NCI-H1930 (cell line): ENCODE measurements around the gene OR2K2.
"Not testable (repeated sequence)": the region's sequence is repeated elsewhere in the genome, so short reads cannot be mapped to it uniquely, and the experiment has no call there.

Source experiments
- DNase-seq, 2 experiments: peaks; one replicate each; lab custom pipeline; 2025; lab: John Stamatoyannopoulos, UW

Gene OR2K2, protein sequence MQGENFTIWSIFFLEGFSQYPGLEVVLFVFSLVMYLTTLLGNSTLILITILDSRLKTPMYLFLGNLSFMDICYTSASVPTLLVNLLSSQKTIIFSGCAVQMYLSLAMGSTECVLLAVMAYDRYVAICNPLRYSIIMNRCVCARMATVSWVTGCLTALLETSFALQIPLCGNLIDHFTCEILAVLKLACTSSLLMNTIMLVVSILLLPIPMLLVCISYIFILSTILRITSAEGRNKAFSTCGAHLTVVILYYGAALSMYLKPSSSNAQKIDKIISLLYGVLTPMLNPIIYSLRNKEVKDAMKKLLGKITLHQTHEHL

DNA sequence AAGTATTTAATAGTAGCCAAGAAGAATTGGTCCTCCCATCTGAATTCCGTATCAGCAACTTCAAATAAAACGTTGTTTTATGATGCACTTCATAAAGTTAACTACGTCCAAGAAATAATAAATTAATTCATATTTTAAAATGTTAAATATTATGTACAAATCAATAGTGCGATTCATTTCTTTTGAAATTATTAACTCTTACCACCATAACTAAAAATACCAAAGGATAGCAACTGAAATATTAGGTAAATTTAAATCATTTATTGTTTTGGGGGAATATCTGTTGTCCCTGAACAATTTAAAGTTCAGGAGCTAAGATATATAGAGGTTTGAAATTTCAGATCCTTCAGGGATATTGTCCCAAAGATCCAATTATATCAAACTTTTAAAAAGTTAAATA lies at the start of gene OR2K2:
TSS of gene OR2K2 (minus strand) at position 101 of the 400 bp plus-strand sequence. CDS start 1,791 bp downstream, outside the sequence.
- DNase-seq, result no peak

DNA sequence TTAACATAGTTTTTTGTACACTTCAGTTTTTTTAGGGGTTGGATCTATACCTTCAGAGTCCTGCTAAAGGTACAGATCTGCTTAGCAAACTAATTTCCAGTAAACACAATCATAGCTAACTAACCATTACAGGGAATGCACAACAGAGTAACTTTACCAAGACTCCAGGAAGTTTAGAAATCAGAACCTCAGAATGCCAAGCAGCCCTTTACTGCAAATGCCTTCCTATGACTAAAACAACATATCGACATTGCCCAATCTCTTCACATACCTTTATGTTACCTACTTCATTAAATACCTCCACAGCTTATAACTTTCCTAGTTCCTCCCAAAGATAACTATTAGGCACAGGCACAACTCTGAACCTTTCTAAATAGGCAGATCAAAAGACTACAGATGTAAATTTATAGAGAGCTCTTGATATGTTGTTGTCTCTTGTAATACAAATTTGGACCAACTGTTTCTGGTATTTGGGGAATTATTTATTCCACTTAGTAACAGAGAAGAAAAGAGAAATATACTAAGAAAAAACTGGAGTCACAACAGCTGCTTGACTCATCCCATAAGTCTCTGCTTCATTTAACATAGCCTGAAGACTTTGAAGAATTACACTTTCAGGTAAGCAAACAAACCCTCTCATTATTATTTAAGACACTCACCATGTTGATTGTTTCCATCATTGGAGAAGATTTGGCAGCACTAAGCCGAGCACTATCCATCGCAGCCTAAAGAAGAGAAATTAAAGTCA lies 46.0 kb upstream of the OR2K2 start:
- DNase-seq, result no peak

DNA sequence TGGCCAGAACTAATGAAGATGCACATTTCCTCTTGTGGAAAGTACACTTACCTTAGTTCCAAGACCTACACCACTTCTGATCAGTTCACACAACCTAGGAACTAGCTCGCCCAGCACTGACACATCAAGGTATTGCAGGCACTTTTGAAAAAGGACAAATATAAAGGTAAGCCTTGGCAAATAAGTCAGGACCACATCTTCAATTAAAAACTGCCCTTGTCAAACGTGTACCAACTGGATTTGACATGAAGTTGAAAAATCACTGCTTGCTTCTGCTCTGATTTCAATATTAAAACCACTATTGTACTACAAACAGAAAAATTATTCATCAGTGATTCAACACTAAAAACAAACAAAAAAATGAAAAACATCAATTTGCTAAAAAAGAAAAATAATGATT lies 45.0 kb upstream of the OR2K2 start:
- DNase-seq, result no peak

DNA sequence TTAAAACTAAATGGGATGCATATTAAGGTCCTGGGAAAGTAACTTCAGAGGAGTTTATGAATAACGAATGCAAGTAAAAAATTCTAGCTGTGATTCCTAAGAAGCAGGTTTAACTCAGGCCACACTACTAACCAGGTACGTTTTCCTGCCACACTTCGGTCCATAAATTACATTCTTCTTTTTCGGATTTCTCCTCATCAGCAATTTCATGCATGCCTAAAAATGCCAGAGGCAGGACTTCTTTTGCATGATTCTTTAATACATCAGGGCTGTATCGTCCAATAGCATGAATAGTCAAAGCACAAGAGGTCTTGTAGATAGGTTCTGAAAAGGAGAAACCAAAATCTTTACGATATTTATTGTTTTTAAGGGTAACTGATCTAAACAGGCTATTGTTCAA lies 42.3 kb upstream of the OR2K2 start:
- DNase-seq, result no peak

DNA sequence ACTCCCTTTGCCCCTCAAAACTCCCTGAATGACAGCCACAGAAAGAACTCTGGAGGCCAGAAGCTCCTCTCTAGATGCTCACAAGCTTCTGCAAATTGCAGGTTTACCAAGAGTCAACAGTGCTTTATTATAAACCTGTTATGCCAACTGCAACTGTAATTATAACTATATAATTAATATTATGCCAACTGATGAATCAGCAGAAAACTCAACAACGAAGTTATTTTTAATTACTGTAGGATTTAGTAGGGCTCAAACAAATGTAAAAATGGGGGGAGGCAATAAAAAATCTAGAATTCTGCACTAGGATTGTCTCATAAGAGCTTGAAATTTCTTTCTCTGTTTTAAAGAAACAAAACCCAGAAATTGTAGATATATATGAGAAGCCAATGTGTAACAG lies 37.0 kb upstream of the OR2K2 start:
- no peak for DNase-seq

DNA sequence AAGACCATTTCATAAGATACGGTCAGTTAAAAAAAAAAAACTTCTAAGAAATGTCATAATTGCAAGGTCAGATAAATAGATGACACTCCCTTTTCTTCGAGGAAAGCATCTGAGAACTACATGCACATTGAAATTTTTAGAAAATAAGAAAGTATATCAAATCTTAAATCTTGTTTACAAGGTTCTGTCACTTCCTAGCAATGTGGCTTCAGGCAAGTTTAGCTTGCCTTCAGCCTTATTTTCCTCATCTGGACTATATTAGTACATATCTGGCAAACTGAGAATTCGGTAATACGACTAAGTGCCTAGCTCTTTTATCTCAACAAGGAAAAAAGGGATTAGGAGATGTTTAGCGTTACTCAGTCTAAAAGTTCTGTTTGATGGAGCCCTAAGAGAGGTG lies 32.5 kb upstream of the OR2K2 start:
- DNase-seq, result no peak

DNA sequence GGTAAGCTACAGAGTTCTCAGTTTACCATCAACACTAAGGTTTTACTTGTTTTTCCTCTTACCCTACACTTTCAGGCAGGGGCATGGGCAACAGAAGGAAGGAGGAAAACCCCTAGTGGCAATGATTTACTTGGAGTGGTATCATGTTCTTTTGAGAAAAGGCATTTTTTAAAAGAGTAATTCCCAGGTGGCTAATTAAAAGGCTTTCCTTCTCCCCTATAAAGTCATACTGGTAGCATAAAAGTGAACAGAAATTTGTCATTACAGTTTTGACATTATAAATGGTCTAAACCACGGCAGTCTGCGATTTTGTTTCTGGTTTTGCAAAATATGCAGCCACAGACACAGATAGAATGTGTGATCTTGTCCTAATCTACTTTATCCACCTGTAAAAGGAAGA lies 30.9 kb upstream of the OR2K2 start:
- DNase-seq, result no peak

DNA sequence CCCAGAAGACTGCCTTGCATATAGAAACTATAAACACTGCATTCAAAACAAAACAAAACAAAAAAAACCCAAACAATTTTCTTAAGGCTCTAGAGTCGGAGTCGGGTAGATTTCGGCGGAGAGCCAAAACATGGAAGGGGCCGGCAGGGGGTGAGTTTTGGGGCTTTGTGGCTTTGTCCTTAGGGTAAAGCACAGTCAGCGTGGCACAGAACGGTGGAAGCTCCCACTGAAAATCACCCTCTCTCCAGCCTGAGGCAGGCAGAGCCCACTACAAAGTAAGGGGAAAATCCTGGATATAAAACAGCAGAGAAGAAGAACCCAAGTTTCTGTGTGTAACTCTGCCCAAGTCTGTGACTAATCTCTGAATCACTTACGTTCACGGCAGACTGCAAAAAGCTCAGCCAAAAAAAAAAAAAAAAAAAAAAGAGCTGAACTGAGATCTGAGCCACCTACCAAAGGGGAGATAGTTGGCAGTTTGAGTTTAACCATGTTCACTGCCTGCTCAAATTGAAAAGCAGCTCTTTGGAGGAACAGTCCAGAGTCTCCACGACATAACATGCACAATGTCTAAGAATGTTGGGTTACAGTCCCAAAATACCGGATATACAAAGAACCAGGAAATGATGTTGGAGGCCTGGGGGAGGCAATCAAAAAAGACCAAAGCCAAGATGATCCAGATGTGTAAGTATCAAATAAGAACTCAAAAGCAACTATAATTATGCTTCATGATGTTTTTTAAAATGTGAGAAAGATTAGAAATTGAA lies 26.6 kb upstream of the OR2K2 start:
- no peak for DNase-seq

DNA sequence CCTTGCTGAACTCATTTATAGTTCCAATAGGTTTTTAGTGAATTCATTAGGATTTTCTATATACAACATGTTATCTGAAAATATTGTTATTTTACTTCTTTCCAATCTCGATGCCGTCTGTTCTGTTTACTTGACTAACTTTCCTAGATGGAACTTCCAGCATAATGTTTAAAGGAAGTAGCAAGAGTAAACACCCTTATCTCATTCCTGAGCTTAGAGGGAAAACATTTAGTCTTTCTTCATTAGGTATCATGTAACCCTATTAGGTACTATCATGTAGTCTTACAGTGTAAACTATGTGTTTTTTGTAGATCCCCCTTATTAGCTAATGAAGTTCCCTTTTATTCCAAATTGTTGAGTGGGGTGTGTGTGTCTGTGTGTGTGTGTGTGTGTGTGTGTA lies 22.5 kb upstream of the OR2K2 start:
- no peak for DNase-seq

DNA sequence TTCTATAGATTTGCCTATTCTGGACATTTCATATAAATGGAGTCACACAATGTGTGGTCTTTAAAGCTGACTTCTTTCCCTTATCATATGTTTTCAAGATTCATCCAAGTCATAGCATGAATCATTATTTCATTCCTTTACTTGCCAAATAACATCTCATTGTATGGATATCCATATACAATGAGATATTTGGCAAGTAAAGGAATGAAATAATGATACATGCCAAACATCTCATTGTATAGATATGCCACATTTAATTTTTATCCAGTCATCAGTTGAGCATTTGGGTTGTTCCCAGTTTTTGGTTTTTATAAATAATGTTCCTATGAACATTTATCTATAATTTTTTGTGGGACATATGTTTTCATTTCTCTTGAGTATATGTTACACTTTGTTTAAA lies 20.5 kb upstream of the OR2K2 start:
- DNase-seq, result no peak

DNA sequence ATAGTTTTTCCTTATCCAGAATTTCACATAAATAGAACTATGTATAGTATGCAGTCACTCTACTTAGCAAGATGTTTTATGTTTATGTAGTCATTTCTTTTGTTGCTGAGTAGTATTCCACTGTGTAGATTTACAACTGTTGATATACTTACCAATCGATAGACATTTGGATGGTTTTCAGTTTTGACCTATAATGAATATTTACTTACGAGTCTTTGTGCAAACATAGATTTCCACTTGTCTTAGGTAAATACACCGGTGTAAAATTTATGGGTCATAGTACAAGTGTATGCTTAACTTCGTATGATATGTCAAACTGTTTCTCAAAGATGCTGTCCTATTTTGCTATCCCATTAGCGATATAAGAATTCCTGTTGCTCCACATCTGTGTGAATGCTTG lies 19.7 kb upstream of the OR2K2 start:
- no peak for DNase-seq

DNA sequence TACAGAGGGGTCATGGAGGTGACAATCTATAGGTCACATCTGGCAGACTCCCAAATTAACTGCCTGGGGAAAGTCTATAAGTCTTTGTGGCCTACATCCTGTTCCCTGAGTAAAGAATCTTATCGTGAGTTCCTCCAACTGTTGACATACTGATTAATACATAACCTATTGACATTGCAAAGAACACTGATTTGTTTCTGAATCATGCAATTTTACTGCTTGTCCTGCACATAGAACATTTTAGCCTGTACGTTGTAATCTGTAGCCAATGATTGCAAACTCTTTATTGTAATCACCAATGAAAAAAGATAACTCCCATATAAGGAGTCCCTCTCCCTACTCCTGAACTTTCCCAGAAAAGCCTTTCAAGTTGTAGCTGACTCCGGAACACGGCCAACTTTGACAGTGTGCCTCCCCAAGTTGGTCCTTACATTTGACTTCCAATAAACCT lies 18.8 kb upstream of the OR2K2 start:
- DNase-seq, result no peak

DNA sequence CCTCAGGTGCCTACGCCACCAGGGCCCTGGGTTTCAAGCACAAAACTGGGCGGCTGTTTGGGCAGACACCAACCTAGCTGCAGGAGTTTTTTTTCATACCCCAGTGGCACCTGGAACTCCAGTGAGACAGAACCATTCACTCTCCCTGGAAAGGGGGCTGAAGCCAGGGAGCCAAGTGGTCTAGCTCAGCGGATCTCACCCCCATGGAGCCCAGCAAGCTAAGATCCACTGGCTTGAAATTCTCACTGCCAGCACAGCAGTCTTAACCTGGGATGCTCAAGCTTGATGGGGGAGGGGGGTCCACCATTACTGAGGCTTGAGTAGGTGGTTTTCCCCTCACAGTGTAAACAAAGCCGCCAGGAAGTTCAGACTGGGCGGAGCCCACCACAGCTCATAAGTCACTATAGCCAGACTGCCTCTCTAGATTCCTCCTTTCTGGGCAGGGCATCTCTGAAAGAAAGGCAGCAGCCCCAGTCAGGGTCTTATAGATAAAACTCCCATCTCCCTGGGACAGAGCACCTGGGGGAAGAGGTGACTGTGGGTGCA lies 4.4 kb upstream of the OR2K2 start:
- DNase-seq, result not testable (repeated sequence)

DNA sequence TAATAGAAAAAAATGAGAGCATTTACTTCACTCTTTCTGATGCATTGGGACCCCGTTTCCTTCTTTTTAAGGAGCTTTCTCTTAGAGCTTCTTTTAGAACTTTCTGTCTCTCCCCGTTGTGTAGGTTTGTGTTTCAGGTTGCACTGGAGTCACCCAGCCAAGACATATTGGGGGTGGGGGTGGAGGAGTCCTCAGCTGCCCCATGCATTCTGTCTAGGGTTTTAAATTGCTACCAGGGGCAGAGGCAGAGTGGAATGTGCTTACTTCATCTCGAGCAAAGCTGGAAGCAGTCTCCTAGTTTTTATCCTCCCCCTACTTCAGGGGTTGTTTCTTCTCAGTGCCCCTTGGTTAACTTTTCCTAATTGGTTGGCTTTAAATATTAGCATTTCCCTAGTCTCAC lies 9.4 kb downstream of the OR2K2 start:
- DNase-seq, result no peak

DNA sequence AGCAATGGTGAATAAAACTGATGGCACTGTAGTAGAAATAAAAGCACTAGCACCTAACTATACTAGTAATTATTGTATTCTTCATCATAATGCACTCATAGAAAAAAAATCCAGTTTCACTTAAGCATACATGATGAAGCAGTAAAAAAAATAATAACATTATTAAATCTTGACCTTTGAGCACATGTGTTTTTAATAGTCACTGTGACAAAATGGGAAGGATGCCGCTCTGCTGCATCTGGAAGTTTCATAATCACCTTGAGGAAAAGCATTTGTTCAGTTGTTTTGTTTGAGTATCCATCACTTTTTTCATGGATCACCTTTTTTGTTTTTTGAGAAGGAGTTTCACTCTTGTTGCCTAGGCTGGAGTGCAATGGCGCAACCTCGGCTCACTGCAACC lies 13.2 kb downstream of the OR2K2 start:
- DNase-seq, result no peak

DNA sequence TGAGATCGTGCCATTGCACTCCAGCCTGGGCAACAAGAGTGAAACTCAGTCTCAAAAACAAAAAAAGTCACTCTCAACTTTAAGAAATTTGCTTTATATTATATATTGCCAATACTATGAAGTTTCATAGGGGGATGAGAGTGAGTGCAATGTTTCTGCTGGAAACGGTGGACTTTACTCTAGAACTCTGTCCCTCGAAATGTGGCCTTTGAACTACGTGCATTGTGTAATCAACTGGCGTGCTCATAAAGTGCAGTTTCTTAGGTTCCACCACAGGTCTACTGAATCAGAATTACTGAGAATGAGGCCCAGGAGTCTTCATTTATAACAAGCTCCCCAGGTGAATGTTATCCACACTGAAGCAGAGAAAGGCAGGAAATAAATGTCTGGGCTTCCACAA lies 24.1 kb downstream of the OR2K2 start:
- DNase-seq, result no peak

DNA sequence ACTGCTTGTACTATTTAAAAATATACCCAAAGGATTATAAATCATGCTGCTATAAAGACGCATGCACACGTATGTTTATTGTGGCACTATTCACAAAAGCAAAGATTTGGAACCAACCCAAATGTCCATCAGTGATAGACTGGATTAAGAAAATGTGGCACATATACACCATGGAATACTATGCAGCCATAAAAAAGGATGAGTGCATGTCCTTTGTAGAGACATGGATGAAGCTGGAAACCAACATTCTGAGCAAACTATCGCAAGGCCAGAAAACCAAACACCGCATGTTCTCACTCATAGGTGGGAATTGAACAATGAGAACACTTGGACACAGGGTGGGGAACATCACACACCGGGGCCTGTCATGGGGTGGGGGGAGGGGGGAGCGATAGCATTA lies 26.0 kb downstream of the OR2K2 start:
- DNase-seq, result not testable (repeated sequence)

DNA sequence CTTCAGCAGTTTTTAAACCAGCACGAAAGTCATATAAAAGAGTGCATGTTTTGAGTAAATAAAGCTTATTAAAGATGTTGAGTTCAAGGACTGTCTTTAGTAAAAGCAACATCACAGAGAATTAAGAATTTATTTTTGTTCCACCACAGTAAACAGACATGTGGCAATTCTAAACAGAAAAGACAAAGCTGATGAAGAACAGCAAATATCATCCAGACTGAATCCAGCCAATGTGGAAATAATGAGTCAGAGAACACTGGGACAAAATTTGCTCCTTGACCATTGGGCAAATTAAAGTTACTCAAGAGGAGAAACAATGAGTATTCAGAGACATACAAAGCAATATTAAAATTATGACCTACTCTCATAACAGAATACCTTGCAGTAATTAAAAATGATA lies 28.8 kb downstream of the OR2K2 start:
- no peak for DNase-seq

DNA sequence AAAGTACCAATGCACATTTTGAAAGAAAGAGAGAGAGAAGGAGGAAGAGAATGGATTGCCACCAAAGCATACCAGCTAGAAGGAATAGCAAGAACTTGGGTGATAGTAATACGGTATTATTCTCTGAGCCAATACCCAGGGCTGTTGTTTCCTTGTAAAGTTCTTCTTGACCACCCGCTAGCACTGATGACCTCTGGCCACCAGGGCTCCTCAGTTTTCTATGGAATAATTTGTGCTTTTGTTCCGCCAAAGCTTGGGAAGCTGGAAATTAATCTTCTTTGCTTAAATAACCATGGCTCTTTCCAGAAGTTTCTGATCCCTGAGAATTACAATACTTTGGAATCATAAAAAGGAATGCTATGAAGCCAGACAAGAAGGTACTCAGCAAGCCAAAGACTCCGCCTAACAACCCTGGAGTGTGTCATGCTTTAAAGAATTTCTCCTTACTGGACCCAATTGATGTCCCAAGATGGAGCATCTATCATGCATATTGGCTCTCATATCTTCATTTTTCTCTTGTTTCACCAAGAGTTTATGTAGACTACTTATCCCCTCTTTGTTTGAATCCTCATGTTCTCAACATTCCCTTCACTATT lies 29.8 kb downstream of the OR2K2 start:
- DNase-seq, result no peak

DNA sequence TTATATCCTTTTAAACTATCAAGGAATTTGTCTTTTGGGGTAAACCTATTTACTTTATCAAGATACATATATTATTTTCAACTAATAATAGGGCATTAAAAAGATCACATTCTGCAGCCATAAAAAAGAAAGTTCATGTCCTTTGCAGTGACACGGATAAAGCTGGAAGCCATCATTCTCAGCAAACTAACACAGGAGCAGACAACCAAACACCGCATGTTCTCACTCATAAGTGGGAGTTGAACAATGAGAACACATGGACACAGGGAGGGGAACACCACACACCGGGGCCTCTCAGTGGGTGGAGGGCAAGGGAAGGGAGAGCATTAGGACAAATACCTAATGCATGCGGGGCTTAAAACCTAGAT lies 30.4 kb downstream of the OR2K2 start:
- not testable (repeated sequence) for DNase-seq

DNA sequence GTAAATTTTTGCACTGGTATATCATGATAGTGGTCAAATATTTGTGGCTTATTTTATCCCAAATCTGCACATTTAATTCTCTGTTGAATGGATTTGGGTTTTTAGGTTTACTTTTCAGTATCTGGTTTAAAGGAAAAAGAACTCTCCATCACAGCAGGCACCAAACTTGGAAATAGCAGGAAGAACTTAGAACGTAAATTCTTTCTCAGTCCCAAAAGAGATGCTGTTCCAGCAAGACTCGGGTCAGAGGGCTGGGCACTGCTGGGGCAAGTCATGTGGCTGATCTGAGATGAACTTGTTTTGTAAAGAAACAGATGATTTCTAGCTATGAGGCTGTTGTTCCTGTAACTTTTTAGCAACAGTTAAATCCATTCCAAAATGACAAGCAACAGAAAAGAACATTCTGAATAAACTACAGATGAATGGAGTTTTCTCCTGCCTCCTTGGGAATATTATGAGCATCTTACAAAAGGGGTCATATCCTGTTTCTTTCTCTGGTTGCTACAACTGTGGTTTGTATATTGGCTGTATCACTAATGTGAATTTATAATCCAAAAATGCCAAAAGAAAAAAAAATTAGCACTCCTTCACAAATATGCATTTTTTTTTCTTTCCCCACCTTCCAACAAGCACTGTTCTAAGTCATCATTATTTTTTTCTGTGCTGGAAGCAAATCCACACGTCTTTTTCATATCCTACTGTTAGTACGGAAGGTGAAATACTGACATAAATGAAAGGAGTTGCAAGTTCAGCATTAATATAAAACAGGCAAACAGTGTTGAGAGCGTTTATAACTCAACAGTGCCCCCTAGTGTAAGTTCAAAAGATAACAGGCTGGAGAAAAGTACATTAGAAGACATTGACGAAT lies 31.1 kb downstream of the OR2K2 start:
- peak; percentile 46 to 48 for DNase-seq
